ENCODE results near the gene LEMD1. TPM values are rescaled to one million over a fixed set of nuclear protein-coding genes. Genes with fewer than 3 reads are reported as not detected.
"Not testable (repeated sequence)": the region's sequence is repeated elsewhere in the genome, so short reads cannot be mapped to it uniquely, and the experiment has no call there.

LEMD1 gene
- polyA plus RNA-seq, 6 donors from 2014 or later = not detected

DNA sequence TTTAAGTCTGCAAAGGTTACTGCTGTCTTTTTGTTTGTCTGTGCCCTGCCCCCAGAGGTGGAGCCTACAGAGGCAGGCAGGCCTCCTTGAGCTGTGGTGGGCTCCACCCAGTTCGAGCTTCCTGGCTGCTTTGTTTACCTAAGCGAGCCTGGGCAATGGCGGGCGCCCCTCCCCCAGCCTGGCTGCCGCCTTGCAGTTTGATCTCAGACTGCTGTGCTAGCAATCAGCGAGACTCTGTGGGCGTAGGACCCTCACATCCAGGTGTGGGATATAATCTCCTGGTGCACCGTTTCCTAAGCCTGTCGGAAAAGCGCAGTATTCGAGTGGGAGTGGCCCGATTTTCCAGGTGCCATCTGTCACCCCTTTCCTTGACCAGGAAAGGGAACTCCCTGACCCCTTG is 15.6 kb downstream of the LEMD1 start:
- H3K27me3 Mint-ChIP-seq = peaks cover 20 to 43% (median 34%) of the 10 kb centered on the region in 3 donors
- H3K27ac Mint-ChIP-seq; H3K9me3 Mint-ChIP-seq; H3K4me3 Mint-ChIP-seq; DNase-seq; H3K4me1 Mint-ChIP-seq; ATAC-seq (ENCODE audit: low read depth in 2 of 2): not testable (repeated sequence)
- H3K36me3 Mint-ChIP-seq = peaks cover 0 to 18% of the 10 kb centered on the region in 2 donors

DNA sequence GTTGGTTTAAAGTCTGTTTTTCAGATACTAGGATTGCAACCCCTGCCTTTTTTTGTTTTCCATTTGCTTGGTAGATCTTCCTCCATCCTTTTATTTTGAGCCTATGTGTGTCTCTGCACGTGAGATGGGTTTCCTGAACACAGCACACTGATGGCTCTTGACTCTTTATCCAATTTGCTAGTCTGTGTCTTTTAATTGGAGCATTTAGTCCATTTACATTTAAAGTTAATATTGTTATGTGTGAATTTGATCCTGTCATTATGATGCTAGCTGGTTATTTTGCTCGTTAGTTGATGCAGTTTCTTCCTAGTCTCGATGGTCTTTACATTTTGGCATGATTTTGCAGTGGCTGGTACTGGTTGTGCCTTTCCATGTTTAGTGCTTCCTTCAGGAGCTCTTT is 17.4 kb downstream of the LEMD1 start:
- H3K27me3 Mint-ChIP-seq = peaks cover 12 to 29% (median 19%) of the 10 kb centered on the region in 3 donors
- H3K9me3 Mint-ChIP-seq; DNase-seq; H3K4me3 Mint-ChIP-seq; ATAC-seq (ENCODE audit: low read depth in 2 of 2); H3K27ac Mint-ChIP-seq; H3K36me3 Mint-ChIP-seq; H3K4me1 Mint-ChIP-seq: not testable (repeated sequence)

DNA sequence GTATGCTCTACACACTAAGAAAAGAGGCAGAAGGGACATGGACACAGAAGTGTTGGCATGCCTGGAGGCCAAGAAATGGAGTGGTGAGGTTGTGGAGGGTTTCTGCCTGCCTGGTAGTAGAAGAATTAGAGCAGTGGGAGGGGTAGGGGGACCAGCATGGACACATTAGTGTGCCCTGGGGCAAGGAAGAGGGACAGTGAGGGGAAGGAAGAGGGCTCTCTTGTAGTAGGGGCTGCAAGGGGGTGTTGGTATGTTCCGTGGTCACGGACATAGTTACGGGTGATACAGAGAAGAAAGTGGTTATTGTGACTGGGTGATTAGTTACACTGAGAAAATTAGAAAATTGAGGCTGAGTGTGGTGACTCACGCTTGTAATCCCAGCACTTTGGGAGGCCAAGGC is 23.3 kb downstream of the LEMD1 start:
- Mint-ChIP-seq H3K4me1 (peaks cover 0 to 5% (median 0%) of the 10 kb centered on the region in 3 donors), H3K9me3 (peaks cover 0 to 7% (median 0%) of the 10 kb centered on the region in 7 donors), H3K4me3 (no peak overlapping the region), H3K27me3 (peaks cover 0 to 9% (median 4%) of the 10 kb centered on the region in 3 donors), H3K27ac (no peak overlapping the region), H3K36me3 (no peaks in the 10 kb centered on the region)
- ATAC-seq (ENCODE audit: low read depth in 2 of 2) (no peak), DNase-seq (no peak)

- Mint-ChIP-seq H3K36me3 (no peaks in the 10 kb centered on the region), H3K4me3 (no peak overlapping the region), H3K27ac (no peak overlapping the region), H3K27me3 (peaks cover 9 to 21% (median 14%) of the 10 kb centered on the region in 3 donors), H3K9me3 (peaks cover 0 to 7% (median 0%) of the 10 kb centered on the region in 7 donors), H3K4me1 (peaks cover 0 to 5% (median 0%) of the 10 kb centered on the region in 3 donors)
- DNase-seq (peak; percentile 18), ATAC-seq (ENCODE audit: low read depth in 2 of 2) (peak in 1 of 2 donors; percentile 59)
Observed at GRCh38 chr1:205396967-205397616, 24.8 kb downstream of the LEMD1 start.

GRCh38 chr1:205395616-205396015 is 26.2 kb downstream of the LEMD1 start:
- H3K9me3 Mint-ChIP-seq = peaks cover 0 to 5% (median 0%) of the 10 kb centered on the region in 7 donors
- H3K27me3 Mint-ChIP-seq = peaks cover 14 to 33% (median 19%) of the 10 kb centered on the region in 3 donors
- H3K36me3 Mint-ChIP-seq = no peaks in the 10 kb centered on the region
- peaks cover 0 to 5% (median 0%) of the 10 kb centered on the region in 3 donors for H3K4me1 Mint-ChIP-seq
- H3K4me3 Mint-ChIP-seq = no peak overlapping the region
- H3K27ac Mint-ChIP-seq = no peak overlapping the region
- DNase-seq = no peak
- ATAC-seq (ENCODE audit: low read depth in 2 of 2) = no peak

DNA sequence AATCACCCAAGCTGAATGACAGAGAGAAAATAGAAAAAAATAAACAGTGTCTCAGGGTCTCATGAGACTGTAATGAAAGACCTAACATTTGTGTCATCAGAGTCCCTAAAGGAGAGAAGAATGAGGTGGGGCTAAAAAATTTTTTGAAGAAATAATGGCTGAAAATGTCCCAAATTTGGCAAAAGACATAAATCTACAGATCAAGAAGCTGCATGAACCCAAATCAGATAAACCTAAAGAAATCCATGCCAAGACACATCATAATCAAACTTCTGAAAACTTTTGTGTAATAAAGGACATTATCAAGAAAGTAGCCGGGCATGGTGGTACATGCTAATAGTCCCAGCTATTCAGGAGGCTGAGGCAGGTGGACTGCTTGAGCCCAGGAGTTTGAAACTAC is 29.2 kb downstream of the LEMD1 start:
- H3K9me3 Mint-ChIP-seq = peaks cover 0 to 5% (median 0%) of the 10 kb centered on the region in 7 donors
- H3K27me3 Mint-ChIP-seq = peaks cover 19 to 47% (median 22%) of the 10 kb centered on the region in 3 donors
- DNase-seq (no peak), ATAC-seq (ENCODE audit: low read depth in 2 of 2) (no peak)
- H3K36me3 Mint-ChIP-seq = no peaks in the 10 kb centered on the region
- no peak overlapping the region for H3K4me3 Mint-ChIP-seq
- H3K27ac Mint-ChIP-seq = peak overlapping the region in 1 of 6 donors; percentile 52
- peaks cover 0 to 5% (median 0%) of the 10 kb centered on the region in 3 donors for H3K4me1 Mint-ChIP-seq

- Mint-ChIP-seq H3K27me3 (peaks cover 15 to 47% (median 22%) of the 10 kb centered on the region in 3 donors), H3K9me3 (peaks cover 0 to 5% (median 0%) of the 10 kb centered on the region in 7 donors), H3K27ac (no peak overlapping the region), H3K4me1 (no peaks in the 10 kb centered on the region), H3K36me3 (no peaks in the 10 kb centered on the region), H3K4me3 (no peak overlapping the region)
- ATAC-seq (ENCODE audit: low read depth in 2 of 2) = no peak
- no peak for DNase-seq
Observed at GRCh38 chr1:205391386-205391785, 30.5 kb downstream of the LEMD1 start.

GRCh38 chr1:205387845-205388244 is 34.0 kb downstream of the LEMD1 start:
- no peak overlapping the region for H3K4me3 Mint-ChIP-seq
- DNase-seq = no peak
- H3K27ac Mint-ChIP-seq = no peak overlapping the region
- H3K9me3 Mint-ChIP-seq = no peaks in the 10 kb centered on the region
- H3K4me1 Mint-ChIP-seq = no peaks in the 10 kb centered on the region
- H3K36me3 Mint-ChIP-seq = no peaks in the 10 kb centered on the region
- peaks cover 14 to 34% (median 28%) of the 10 kb centered on the region in 3 donors for H3K27me3 Mint-ChIP-seq
- ATAC-seq (ENCODE audit: low read depth in 2 of 2) = no peak

GRCh38 chr1:205382990-205383389 is 38.9 kb downstream of the LEMD1 start:
- DNase-seq; H3K9me3 Mint-ChIP-seq; H3K36me3 Mint-ChIP-seq; ATAC-seq (ENCODE audit: low read depth in 2 of 2); H3K4me3 Mint-ChIP-seq; H3K27ac Mint-ChIP-seq; H3K4me1 Mint-ChIP-seq: not testable (repeated sequence)
- H3K27me3 Mint-ChIP-seq = peaks cover 15 to 21% (median 16%) of the 10 kb centered on the region in 3 donors

DNA sequence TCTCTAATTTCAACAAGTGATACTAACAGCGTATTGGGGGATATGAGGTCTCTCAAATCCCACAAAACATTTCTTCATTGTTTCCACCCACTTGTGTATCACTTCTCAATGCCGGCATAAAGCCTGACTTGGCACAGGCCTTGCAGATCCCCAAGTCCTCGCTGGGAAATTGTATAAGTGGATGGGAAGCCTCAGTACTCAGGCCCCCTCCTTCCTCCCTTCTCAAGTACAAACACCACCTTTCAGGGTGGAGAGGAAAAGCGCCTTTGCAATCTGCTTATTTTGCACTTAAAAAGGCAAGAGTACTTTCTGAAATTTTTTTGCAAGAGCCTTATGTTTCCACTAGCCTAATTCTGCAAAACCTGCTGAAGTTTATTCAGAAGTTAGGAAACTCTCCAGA is 39.3 kb downstream of the LEMD1 start:
- no peaks in the 10 kb centered on the region for H3K36me3 Mint-ChIP-seq
- no peak overlapping the region for H3K27ac Mint-ChIP-seq
- ATAC-seq (ENCODE audit: low read depth in 2 of 2) (no peak), DNase-seq (no peak)
- H3K27me3 Mint-ChIP-seq = peaks cover 15 to 21% (median 18%) of the 10 kb centered on the region in 3 donors
- H3K4me1 Mint-ChIP-seq = no peaks in the 10 kb centered on the region
- H3K9me3 Mint-ChIP-seq = no peaks in the 10 kb centered on the region
- no peak overlapping the region for H3K4me3 Mint-ChIP-seq

GRCh38 chr1:205381305-205381704 is 40.6 kb downstream of the LEMD1 start:
- Mint-ChIP-seq H3K9me3 (no peaks in the 10 kb centered on the region), H3K4me1 (no peaks in the 10 kb centered on the region), H3K27me3 (peaks cover 21 to 28% (median 23%) of the 10 kb centered on the region in 3 donors), H3K27ac (no peak overlapping the region), H3K4me3 (no peak overlapping the region), H3K36me3 (no peaks in the 10 kb centered on the region)
- no peak for ATAC-seq (ENCODE audit: low read depth in 2 of 2)
- no peak for DNase-seq

- no peak for DNase-seq
- no peaks in the 10 kb centered on the region for H3K9me3 Mint-ChIP-seq
- no peak overlapping the region for H3K27ac Mint-ChIP-seq
- no peaks in the 10 kb centered on the region for H3K4me1 Mint-ChIP-seq
- H3K4me3 Mint-ChIP-seq = no peak overlapping the region
- no peak for ATAC-seq (ENCODE audit: low read depth in 2 of 2)
- H3K36me3 Mint-ChIP-seq = no peaks in the 10 kb centered on the region
- peaks cover 21 to 32% (median 25%) of the 10 kb centered on the region in 3 donors for H3K27me3 Mint-ChIP-seq
Observed at GRCh38 chr1:205380882-205381281, 41.0 kb downstream of the LEMD1 start.

DNA sequence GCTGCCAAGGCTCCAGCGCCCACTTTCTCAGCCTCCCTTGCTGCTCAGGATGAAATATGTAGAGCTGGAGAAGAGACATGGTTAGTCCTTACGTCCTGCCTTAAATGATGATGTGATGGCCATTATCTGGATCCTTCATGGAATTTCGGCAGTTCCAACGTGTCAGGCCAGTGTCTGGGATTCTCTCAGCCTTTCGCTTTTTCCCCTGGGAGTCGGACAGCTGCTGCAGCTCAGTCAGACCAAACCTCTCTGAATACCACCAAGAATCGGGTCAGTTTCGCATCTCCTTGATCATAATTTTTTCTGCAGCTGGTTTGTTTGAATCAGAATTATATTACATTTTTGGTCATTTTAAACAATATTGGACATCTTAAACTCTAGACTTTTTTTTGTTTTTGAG is 42.8 kb downstream of the LEMD1 start:
- peaks cover 4 to 6% (median 5%) of the 10 kb centered on the region in 3 donors for H3K4me1 Mint-ChIP-seq
- DNase-seq = no peak
- no peaks in the 10 kb centered on the region for H3K36me3 Mint-ChIP-seq
- no peak overlapping the region for H3K4me3 Mint-ChIP-seq
- no peak for ATAC-seq (ENCODE audit: low read depth in 2 of 2)
- H3K27me3 Mint-ChIP-seq = peaks cover 26 to 50% (median 34%) of the 10 kb centered on the region in 3 donors
- peaks cover 0 to 1% (median 0%) of the 10 kb centered on the region in 7 donors for H3K9me3 Mint-ChIP-seq
- no peak overlapping the region for H3K27ac Mint-ChIP-seq

DNA sequence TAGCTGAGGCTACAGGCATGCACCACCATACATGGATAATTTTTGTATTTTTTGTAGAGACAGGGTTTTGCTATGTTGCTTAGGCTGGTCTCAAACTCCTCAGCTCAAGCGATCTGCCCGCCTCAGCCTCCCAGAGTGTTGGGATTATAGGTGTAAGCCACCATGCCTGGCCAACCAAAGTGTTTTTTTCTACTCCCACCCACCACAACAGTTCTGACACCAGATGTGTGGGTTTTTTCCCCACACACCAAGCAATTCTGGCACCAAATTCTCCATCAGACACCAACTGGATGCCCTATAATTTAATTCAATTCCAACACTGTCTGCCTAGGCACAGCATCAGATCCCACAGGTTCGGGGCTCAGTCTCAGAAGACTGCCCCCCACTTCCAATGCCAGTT is 44.5 kb downstream of the LEMD1 start:
- H3K4me3 Mint-ChIP-seq = no peak overlapping the region
- no peak for ATAC-seq (ENCODE audit: low read depth in 2 of 2)

More for the DNA sequence above, 44.5 kb downstream of the LEMD1 start:
- Mint-ChIP-seq H3K4me1 (peaks cover 5 to 8% (median 6%) of the 10 kb centered on the region in 3 donors), H3K27ac (no peak overlapping the region), H3K27me3 (peaks cover 36 to 53% (median 39%) of the 10 kb centered on the region in 3 donors), H3K36me3 (no peaks in the 10 kb centered on the region), H3K9me3 (peaks cover 0 to 1% (median 0%) of the 10 kb centered on the region in 7 donors)
- DNase-seq = no peak

All from naive B cell (primary cell).